ENCODE measurements around the gene DLX4. TPM values are rescaled to one million over a fixed set of nuclear protein-coding genes. Genes with fewer than 3 reads are reported as not detected.

DLX4 gene
- total and polyA plus RNA-seq, 2 of the 4 experiments (the other 2 are of a cell fraction) = not detected

GRCh38 chr17:49925921-49926320 is 43.1 kb upstream of the DLX4 start:
- no peak overlapping the region for H3K27ac ChIP-seq (ENCODE audit: insufficient read depth, low read length)
- no peak for ATAC-seq (ENCODE audit: low read depth)
- no TSS peak for BruUV-seq (replicated peaks)
- in situ Hi-C loops (cut with MboI; ENCODE audit: low sequenced_read_pairs) (no loop called here), intact Hi-C loops (cut with micrococcal nuclease) (no loop called here), dilution Hi-C loops (cut with HindIII; ENCODE audit: low sequenced_read_pairs, unreplicated experiment) (no loop called here)
- POLR2A ChIA-PET (ENCODE audit: unreplicated experiment) = no interaction called here
- H4K5ac ChIP-seq (ENCODE audit: low read depth, low read length) = no peak overlapping the region
- DNase-seq = no peak
- H3K56ac ChIP-seq (ENCODE audit: extremely low read depth, insufficient read depth, low read length) = no peak overlapping the region
- no peak overlapping the region for H2AK5ac ChIP-seq (ENCODE audit: low read depth, low read length)
- no peaks in the 10 kb centered on the region for H3K36me3 ChIP-seq (ENCODE audit: control insufficient read depth, insufficient read depth, low read length)
- no peak overlapping the region for H3K4me2 ChIP-seq (ENCODE audit: low read depth, low read length)
- H2BK15ac ChIP-seq (ENCODE audit: low read depth, low read length) = no peak overlapping the region
- no peaks in the 10 kb centered on the region for H4K20me1 ChIP-seq (ENCODE audit: insufficient read depth, low read length)
- H3K79me1 ChIP-seq (ENCODE audit: low read depth in 1 of 2, low read length in 2 of 2) = no peaks in the 10 kb centered on the region
- no peak for TF ChIP-seq SMC3 (IDR thresholded peaks at IDR 0.05; ENCODE audit: low read depth, low read length)
- no peak for TF ChIP-seq FOS (IDR thresholded peaks at IDR 0.05; ENCODE audit: low read depth, low read length)
- no peak for TF ChIP-seq RFX5 (IDR thresholded peaks at IDR 0.05; ENCODE audit: low read depth, low read length)
- no peak for TF ChIP-seq POLR2A (IDR thresholded peaks at IDR 0.05; ENCODE audit: low read depth, low read length)
- no peak for TF ChIP-seq CTCF (conservative IDR thresholded peaks at IDR 0.05; ENCODE audit: low read depth, low read length)
- TF ChIP-seq NFE2L2 (IDR thresholded peaks at IDR 0.05; ENCODE audit: low read depth, low read length) = no peak
- no peak for TF ChIP-seq MAFK (IDR thresholded peaks at IDR 0.05; ENCODE audit: low read depth, low read length)
- no peak for TF ChIP-seq CHD1 (IDR thresholded peaks at IDR 0.05; ENCODE audit: low read depth, low read length)
- no peak for TF ChIP-seq MAZ (IDR thresholded peaks at IDR 0.05; ENCODE audit: borderline replicate concordance, low read depth, low read length)
- no peak for TF ChIP-seq RCOR1 (IDR thresholded peaks at IDR 0.05; ENCODE audit: insufficient replicate concordance, low read length)
- TF ChIP-seq ELK1 (IDR thresholded peaks at IDR 0.05; ENCODE audit: borderline replicate concordance, low read depth, low read length) = no peak
- TF ChIP-seq BHLHE40 (IDR thresholded peaks at IDR 0.05; ENCODE audit: low read depth, low read length) = no peak
- H3K4me1 ChIP-seq (ENCODE audit: control insufficient read depth, insufficient read depth, low read length) = no peaks in the 10 kb centered on the region
- no peak overlapping the region for H2BK5ac ChIP-seq (ENCODE audit: low read depth, low read length, poor library complexity, severe bottlenecking)
- H4K91ac ChIP-seq (ENCODE audit: insufficient read depth, low read depth, low read length) = no peak overlapping the region
- CTCF ChIA-PET = no interaction called here
- H3K4me3 ChIP-seq (ENCODE audit: insufficient read depth, low read depth, low read length) = no peak overlapping the region
- no peak overlapping the region for H2BK120ac ChIP-seq (ENCODE audit: low read depth, low read length)
- no peak overlapping the region for H3K14ac ChIP-seq (replicated peaks; ENCODE audit: low read depth, low read length)
- H3K4ac ChIP-seq (ENCODE audit: low read depth, low read length) = no peak overlapping the region
- no peaks in the 10 kb centered on the region for H3K9me1 ChIP-seq (ENCODE audit: insufficient read depth, low read length)
- H2BK20ac ChIP-seq (ENCODE audit: low read depth, low read length) = no peak overlapping the region
- no peak overlapping the region for H2AFZ ChIP-seq (replicated peaks; ENCODE audit: low read length, poor library complexity)
- no peaks in the 10 kb centered on the region; the same call in 1 of the 2 replicates for H3K9me3 ChIP-seq (ENCODE audit: control insufficient read depth, insufficient read depth, low read length)
- peaks cover 88% of the 10 kb centered on the region for H3K27me3 ChIP-seq (ENCODE audit: control insufficient read depth, insufficient read depth, low read length)
- H3K18ac ChIP-seq (ENCODE audit: low read depth, low read length) = no peak overlapping the region
- no peak overlapping the region for H2AK9ac ChIP-seq (replicated peaks; ENCODE audit: low read depth, low read length, poor library complexity)
- H3K9ac ChIP-seq (ENCODE audit: low read depth, low read length) = no peak overlapping the region
- H4K8ac ChIP-seq (ENCODE audit: low read depth in 2 of 2, low read length in 2 of 2) = no peak overlapping the region
- 63% methylated on average over 3 of the region's 9 CpGs; no CpG with 5 or more reads in 1 of the 2 experiments for WGBS, 2 experiments (ENCODE audit: extremely low coverage in 2 of 2, insufficient read length in 1 of 2)
- no peak overlapping the region for H3K23ac ChIP-seq (ENCODE audit: low read depth, low read length)

Measured in IMR-90 (cell line).